Hindlimb muscle (tissue), 1 donor: ENCODE data around the gene AP3S2. TPM values are rescaled to one million over a fixed set of nuclear protein-coding genes. Genes with fewer than 3 reads are reported as not detected.

ENCODE experiments used
- DNase-seq: peaks from one replicate; pipeline ENCODE4 v3.0.0-alpha.2; 2013
- polyA plus RNA-seq: library from polyadenylated mRNA; unstranded; fragments of 120-200 nt; gene quantifications from one replicate; pipeline ENCODE4 v1.2.1, GENCODE V29; 2013; ENCODE audit not compliant: insufficient read length

The AP3S2 gene
- polyA plus RNA-seq, 1 donor = 24.0 TPM

- no peak for DNase-seq
These were observed 79.6 kb downstream of the AP3S2 start for GRCh38 chr15:89814112-89814742.

GRCh38 chr15:89813381-89814111 lies 80.2 kb downstream of the AP3S2 start:
- no peak for DNase-seq

GRCh38 chr15:89812847-89813320 lies 80.9 kb downstream of the AP3S2 start:
- no peak for DNase-seq

- DNase-seq = no peak
These were observed 81.6 kb downstream of the AP3S2 start for GRCh38 chr15:89812011-89812846.

GRCh38 chr15:89810837-89811236 lies 83.0 kb downstream of the AP3S2 start:
- no peak for DNase-seq

- no peak for DNase-seq
These were observed 84.0 kb downstream of the AP3S2 start for GRCh38 chr15:89809787-89810148.

- no peak for DNase-seq
These were observed 84.6 kb downstream of the AP3S2 start for GRCh38 chr15:89809093-89809786.

GRCh38 chr15:89808160-89808870 lies 85.5 kb downstream of the AP3S2 start:
- DNase-seq = no peak

GRCh38 chr15:89807689-89808088 lies 86.1 kb downstream of the AP3S2 start:
- DNase-seq = no peak

GRCh38 chr15:89806559-89807550 lies 86.9 kb downstream of the AP3S2 start:
- DNase-seq = no peak

GRCh38 chr15:89806210-89806558 lies 87.6 kb downstream of the AP3S2 start:
- no peak for DNase-seq

GRCh38 chr15:89805241-89806209 lies 88.3 kb downstream of the AP3S2 start:
- DNase-seq = no peak

- DNase-seq = no peak
These were observed 89.6 kb downstream of the AP3S2 start for GRCh38 chr15:89803941-89804800.

GRCh38 chr15:89802986-89803824 lies 90.6 kb downstream of the AP3S2 start:
- DNase-seq = no peak

- no peak for DNase-seq
These were observed 91.4 kb downstream of the AP3S2 start for GRCh38 chr15:89802231-89802928.

- DNase-seq = no peak
These were observed 92.2 kb downstream of the AP3S2 start for GRCh38 chr15:89801471-89802195.
